HG02870 (cell line): ENCODE measurements around the gene TMEM255B.
"Not testable (repeated sequence)": the region's sequence is repeated elsewhere in the genome, so short reads cannot be mapped to it uniquely, and the experiment has no call there.

ENCODE experiments used
- ATAC-seq: cut with Tn5 transposase; IDR thresholded peaks from one replicate; pipeline ENCODE4 v1.9.1; 2021; ENCODE audit warnings: mild to moderate bottlenecking, moderate library complexity; ENCODE audit not compliant: unreplicated experiment

Gene TMEM255B

GRCh38 chr13:113734099-113734825 lies 24.8 kb upstream of the TMEM255B start:
- no peak for ATAC-seq

- ATAC-seq = no peak
Measured at GRCh38 chr13:113734826-113735125, 24.2 kb upstream of the TMEM255B start.

- no peak for ATAC-seq
Measured at GRCh38 chr13:113735194-113735593, 23.8 kb upstream of the TMEM255B start.

- no peak for ATAC-seq
Measured at GRCh38 chr13:113735750-113736149, 23.3 kb upstream of the TMEM255B start.

- no peak for ATAC-seq
Measured at GRCh38 chr13:113736258-113736731, 22.7 kb upstream of the TMEM255B start.

GRCh38 chr13:113737803-113738202 lies 21.2 kb upstream of the TMEM255B start:
- ATAC-seq = no peak

- no peak for ATAC-seq
Measured at GRCh38 chr13:113739527-113740285, 19.3 kb upstream of the TMEM255B start.

- no peak for ATAC-seq
Measured at GRCh38 chr13:113740286-113740556, 18.8 kb upstream of the TMEM255B start.

GRCh38 chr13:113740661-113741060 lies 18.4 kb upstream of the TMEM255B start:
- ATAC-seq = no peak

- ATAC-seq = no peak
Measured at GRCh38 chr13:113741191-113741668, 17.8 kb upstream of the TMEM255B start.

GRCh38 chr13:113742000-113742441 lies 17.0 kb upstream of the TMEM255B start:
- ATAC-seq = no peak

- no peak for ATAC-seq
Measured at GRCh38 chr13:113742445-113743120, 16.4 kb upstream of the TMEM255B start.

- ATAC-seq = no peak
Measured at GRCh38 chr13:113743366-113744195, 15.4 kb upstream of the TMEM255B start.

GRCh38 chr13:113744197-113745000 lies 14.6 kb upstream of the TMEM255B start:
- no peak for ATAC-seq

GRCh38 chr13:113745059-113745458 lies 14.0 kb upstream of the TMEM255B start:
- ATAC-seq = no peak

GRCh38 chr13:113745500-113746142 lies 13.4 kb upstream of the TMEM255B start:
- not testable (repeated sequence) for ATAC-seq

- ATAC-seq = no peak
Measured at GRCh38 chr13:113746143-113746525, 12.9 kb upstream of the TMEM255B start.

- ATAC-seq = no peak
Measured at GRCh38 chr13:113746671-113747070, 12.4 kb upstream of the TMEM255B start.

- no peak for ATAC-seq
Measured at GRCh38 chr13:113747291-113747833, 11.7 kb upstream of the TMEM255B start.
